Measurements from ENCODE around the gene CSF1.

GRCh38 chr1:109976762-109977161, 66.1 kb downstream of the CSF1 start:
- TF ChIP-seq CTCF (IDR thresholded peaks at IDR 0.05) = no peak
- no peak for TF ChIP-seq POLR2A (IDR thresholded peaks at IDR 0.05)
